HG03520 (cell line): ENCODE measurements around the gene FAM131B.
"Not testable (repeated sequence)": the region's sequence is repeated elsewhere in the genome, so short reads cannot be mapped to it uniquely, and the experiment has no call there.

Source experiments
- ATAC-seq: cut with Tn5 transposase; IDR thresholded peaks from one replicate; pipeline ENCODE4 v1.9.1; 2021; ENCODE audit warnings: mild to moderate bottlenecking, moderate library complexity; ENCODE audit not compliant: unreplicated experiment

FAM131B gene

GRCh38 chr7:143395187-143396149 is 33.0 kb upstream of the FAM131B start:
- no peak for ATAC-seq

DNA sequence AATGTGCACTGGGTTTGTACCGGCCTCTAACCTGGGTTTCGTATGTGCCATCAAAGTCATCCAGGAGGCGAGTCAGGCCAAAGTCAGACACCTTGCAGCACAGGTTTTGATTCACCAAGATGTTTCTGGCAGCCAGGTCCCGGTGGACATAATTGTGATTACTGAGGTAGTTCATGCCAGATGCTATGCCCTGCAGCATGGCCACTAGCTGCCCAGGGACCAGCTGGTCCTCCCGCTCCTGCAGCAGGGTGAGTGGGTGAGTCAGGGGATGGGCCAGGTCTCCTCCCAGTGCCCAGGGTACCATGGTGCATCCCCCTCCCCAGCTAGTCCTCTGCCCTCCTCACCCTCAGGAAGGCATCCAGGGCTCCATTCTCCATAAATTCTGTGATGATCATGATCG is 32.3 kb upstream of the FAM131B start:
- ATAC-seq, result no peak

GRCh38 chr7:143394068-143394467 is 31.6 kb upstream of the FAM131B start:
- no peak for ATAC-seq

- ATAC-seq, result no peak
Observed at GRCh38 chr7:143393267-143394041, 30.9 kb upstream of the FAM131B start.

GRCh38 chr7:143392875-143393266 is 30.4 kb upstream of the FAM131B start:
- ATAC-seq, result no peak

DNA sequence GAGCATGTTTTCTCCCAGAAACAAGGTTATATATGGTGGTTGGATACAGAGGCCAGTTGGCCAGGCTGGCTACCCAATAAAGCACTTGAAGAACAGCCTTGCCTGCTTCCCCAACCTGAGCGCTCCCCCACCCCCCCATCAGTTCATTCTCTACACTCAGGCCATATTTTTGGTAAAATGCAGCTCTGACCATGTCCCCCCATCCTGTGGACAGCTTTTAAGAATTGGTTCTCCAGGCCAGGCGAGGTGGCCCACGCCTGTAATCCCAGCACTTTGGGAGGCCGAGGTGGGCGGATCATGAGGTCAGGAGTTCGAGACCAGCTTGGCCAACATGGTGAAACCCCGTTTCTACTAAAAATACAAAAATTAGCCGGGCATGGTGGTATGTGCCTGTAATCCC is 29.9 kb upstream of the FAM131B start:
- not testable (repeated sequence) for ATAC-seq

- ATAC-seq, result no peak
Observed at GRCh38 chr7:143391462-143392404, 29.2 kb upstream of the FAM131B start.

DNA sequence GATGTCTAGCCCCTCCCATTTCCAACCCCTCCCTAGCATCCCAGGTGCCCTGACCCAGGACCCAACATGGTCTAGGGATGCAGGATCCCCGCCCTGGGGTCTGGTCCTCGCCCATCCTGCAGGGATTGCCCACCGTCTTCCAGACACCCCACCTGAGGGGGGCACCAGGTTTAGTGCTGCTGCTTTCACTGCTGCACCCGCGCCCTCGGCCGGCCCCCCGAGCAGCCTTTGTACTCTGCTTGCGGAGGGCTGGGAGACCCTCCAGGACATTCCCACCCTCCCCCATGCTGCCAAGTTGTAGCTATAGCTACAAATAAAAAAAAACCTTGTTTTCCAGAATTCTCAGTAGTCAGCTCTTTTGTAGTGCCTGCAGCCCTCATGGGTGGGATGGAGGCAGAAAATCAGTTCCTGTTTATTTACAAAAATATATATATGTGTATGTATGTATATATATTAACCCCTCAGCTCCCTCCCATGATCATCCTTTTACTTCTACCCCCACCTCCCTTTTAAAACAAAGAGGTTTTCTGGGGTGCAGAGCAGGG is 28.3 kb upstream of the FAM131B start:
- no peak for ATAC-seq

DNA sequence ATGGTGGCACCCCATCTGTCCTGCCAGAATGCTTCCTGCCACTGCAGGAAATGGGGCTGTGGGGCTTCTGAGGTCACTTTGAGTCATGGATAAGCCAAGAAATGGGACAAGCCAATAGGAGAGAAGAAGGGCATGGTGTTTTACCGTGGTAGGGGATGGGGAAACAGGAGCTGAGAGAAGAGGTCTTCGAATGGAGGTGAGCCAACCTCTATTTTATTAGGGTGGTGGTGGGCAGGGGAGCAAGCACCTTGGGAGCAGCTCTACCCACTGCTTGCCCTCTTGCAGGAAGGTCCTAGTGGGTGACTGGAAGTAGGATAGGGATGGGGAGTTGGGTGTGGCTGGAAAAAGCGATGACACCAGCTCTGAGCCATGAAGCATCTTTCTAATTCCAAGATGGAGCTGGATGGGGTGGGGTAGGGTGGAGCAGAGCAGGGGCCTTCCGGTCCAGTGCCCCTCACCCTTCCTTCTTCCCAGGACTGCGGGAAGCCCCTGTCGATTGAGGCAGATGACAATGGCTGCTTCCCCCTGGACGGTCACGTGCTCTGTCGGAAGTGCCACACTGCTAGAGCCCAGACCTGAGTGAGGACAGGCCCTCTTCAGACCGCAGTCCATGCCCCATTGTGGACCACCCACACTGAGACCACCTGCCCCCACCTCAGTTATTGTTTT is 27.7 kb upstream of the FAM131B start:
- ATAC-seq, result no peak

- ATAC-seq, result no peak
Observed at GRCh38 chr7:143389316-143390103, 27.0 kb upstream of the FAM131B start.

- no peak for ATAC-seq
Observed at GRCh38 chr7:143388491-143389101, 26.1 kb upstream of the FAM131B start.

GRCh38 chr7:143388051-143388450 is 25.5 kb upstream of the FAM131B start:
- no peak for ATAC-seq

DNA sequence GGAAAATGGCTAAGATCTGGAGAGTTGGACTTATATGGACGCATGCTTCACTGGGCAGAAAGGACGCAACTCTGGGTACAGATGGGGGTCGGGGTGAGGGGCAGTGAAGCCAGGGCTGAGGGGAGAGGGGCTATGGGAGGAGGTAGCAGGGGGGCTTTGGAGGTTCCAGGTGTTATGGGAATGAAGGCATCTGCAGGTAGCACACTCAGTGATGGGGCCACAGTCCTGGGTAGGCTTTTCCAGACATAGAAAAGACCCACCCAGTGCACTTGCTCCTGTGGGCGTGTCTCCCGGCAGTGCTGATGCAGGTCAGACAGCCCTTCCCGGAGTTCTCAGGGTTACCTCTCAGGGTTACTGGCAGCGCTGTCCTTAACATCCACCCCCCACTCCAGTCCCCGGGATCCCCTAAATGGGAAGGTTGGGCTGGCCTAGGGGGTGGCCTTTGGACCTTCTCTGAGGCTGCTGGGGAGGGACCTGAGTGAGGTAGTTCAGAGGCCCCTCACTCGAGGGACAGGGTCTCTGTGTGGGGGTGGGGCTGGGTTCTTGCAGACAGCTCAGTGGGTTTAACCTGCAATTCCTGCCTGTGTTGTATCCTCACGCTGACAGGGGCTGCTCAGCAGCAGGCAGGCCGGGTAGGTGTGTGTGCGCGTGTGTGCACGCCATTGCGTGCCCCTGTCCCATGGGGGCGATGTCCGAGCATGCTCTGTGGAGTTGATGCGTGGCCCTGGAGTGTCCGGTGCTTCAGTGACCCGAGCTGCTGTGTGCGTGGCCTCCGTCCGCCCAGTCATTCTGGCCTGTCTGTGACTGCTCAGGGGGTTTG is 24.9 kb upstream of the FAM131B start:
- ATAC-seq, result no peak

- no peak for ATAC-seq
Observed at GRCh38 chr7:143385891-143386781, 23.6 kb upstream of the FAM131B start.

DNA sequence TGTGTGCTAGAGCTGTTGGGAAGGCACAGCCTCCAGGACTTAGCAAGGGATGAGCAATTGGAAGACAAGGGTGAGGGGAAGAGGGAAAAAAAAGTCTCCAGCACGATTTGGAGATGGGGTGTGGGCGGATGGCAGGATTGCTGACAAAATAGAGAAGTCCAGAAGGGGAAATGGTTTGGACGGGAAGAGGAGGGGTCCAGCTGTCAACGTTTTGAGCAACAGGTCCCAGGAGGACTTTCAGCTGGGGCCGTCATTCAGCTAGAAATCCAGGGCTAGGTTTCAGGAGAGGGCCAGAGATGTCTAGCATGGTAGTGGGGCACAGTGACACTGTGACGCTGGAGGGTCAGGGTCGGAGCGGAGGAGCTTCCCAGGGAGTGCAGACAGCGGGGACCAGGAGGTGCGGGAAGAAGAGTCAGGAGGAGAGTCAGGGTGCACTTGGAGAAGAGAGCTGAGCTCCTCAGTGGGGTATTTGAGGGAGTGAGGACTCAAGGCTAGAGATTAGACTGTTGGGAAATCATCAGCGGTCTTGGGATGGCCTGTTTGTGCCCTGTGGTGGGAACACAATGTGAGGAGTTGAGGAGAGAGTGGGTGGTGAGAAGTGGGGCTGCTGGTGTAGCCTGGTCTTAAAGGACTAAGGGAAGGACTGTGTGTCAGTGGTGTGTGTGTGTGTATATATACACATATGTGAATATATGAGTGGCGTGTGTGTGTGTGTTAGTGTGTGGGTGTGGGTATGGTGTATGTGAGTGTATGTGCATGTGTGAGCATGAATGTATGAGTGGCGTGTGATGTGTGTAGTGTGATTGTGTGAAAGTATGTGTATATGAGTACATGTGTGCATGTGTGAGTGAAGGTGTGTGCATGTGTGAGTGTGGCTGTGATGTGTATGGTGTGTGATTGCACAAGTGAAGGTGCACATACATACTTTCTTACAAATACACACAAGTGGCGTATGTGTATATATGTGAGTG is 22.4 kb upstream of the FAM131B start:
- no peak for ATAC-seq

- no peak for ATAC-seq
Observed at GRCh38 chr7:143384148-143384547, 21.6 kb upstream of the FAM131B start.
